Hepatic stellate cell (primary cell): ENCODE measurements around the gene RBM12.
A peak's percentile ranks its signal among the peaks of the same experiment; 100 is the strongest.
"Not testable (repeated sequence)": the region's sequence is repeated elsewhere in the genome, so short reads cannot be mapped to it uniquely, and the experiment has no call there.

Source experiments
- DNase-seq: peaks from one replicate; pipeline ENCODE4 v3.0.0; 2011; ENCODE audit warnings: low spot score

Gene RBM12

GRCh38 chr20:35698298-35699126 lies 33.8 kb upstream of the RBM12 start:
- DNase-seq: peak; percentile 31

- DNase-seq: no peak
Measured at GRCh38 chr20:35697696-35698297, 33.1 kb upstream of the RBM12 start.

- DNase-seq: no peak
Measured at GRCh38 chr20:35695978-35696377, 31.3 kb upstream of the RBM12 start.

GRCh38 chr20:35695245-35695749 lies 30.6 kb upstream of the RBM12 start:
- no peak for DNase-seq

GRCh38 chr20:35690265-35690664 lies 25.6 kb upstream of the RBM12 start:
- DNase-seq: no peak

GRCh38 chr20:35686872-35687271 lies 22.2 kb upstream of the RBM12 start:
- DNase-seq: not testable (repeated sequence)

GRCh38 chr20:35685368-35685767 lies 20.7 kb upstream of the RBM12 start:
- not testable (repeated sequence) for DNase-seq

- no peak for DNase-seq
Measured at GRCh38 chr20:35681960-35682359, 17.3 kb upstream of the RBM12 start.

- DNase-seq: no peak
Measured at GRCh38 chr20:35680452-35681183, 15.9 kb upstream of the RBM12 start.

- DNase-seq: no peak
Measured at GRCh38 chr20:35674921-35675320, 10.2 kb upstream of the RBM12 start.

GRCh38 chr20:35673884-35674283 lies 9.2 kb upstream of the RBM12 start:
- DNase-seq: no peak

GRCh38 chr20:35669681-35670080 lies 5.0 kb upstream of the RBM12 start:
- no peak for DNase-seq

- DNase-seq: no peak
Measured at GRCh38 chr20:35669221-35669620, 4.5 kb upstream of the RBM12 start.

GRCh38 chr20:35665949-35666288 lies 1.2 kb upstream of the RBM12 start:
- DNase-seq: no peak

GRCh38 chr20:35663516-35664465 lies 909 bp downstream of the RBM12 start:
- DNase-seq: peak; percentile 27

GRCh38 chr20:35662551-35662950 lies 2.1 kb downstream of the RBM12 start:
- no peak for DNase-seq

GRCh38 chr20:35661908-35662307 lies 2.8 kb downstream of the RBM12 start:
- DNase-seq: no peak

- no peak for DNase-seq
Measured at GRCh38 chr20:35661053-35661452, 3.6 kb downstream of the RBM12 start.

- DNase-seq: no peak
Measured at GRCh38 chr20:35660122-35660937, 4.4 kb downstream of the RBM12 start.

GRCh38 chr20:35657271-35657670 lies 7.4 kb downstream of the RBM12 start:
- no peak for DNase-seq

GRCh38 chr20:35654415-35654814 lies 10.3 kb downstream of the RBM12 start:
- DNase-seq: no peak
